Small intestine (tissue), 7 donors: ENCODE measurements around the gene CEP72. TPM values are rescaled to one million over a fixed set of nuclear protein-coding genes. Genes with fewer than 3 reads are reported as not detected.
A peak's percentile ranks its signal among the peaks of the same experiment; 100 is the strongest.
"Not testable (repeated sequence)": the region's sequence is repeated elsewhere in the genome, so short reads cannot be mapped to it uniquely, and the experiment has no call there.

Experiments used
- DNase-seq, 2 donors: peaks; one replicate each; pipeline versions ENCODE4 v3.0.0 to v3.0.0-alpha.2; 2013
- FAIRE-seq: peaks from 2 replicates; lab custom pipeline; 2012; peaks lifted over from hg19 to GRCh38; lab: Jason Lieb, UNC
- H3K27ac ChIP-seq, 3 donors: one replicate each; pipeline ENCODE4 v1.5.1; 2013; ENCODE audit warnings: low read length in 2 of 3, mild to moderate bottlenecking in 2 of 3, control low read depth in 1 of 3, inconsistent platforms in 1 of 3, low read depth in 1 of 3, moderate library complexity in 1 of 3
- H3K27me3 ChIP-seq, 3 donors: one replicate each; pipeline ENCODE4 v1.6.1; 2013; ENCODE audit warnings: low read length in 3 of 3, inconsistent platforms in 1 of 3; ENCODE audit not compliant: control insufficient read depth in 3 of 3, insufficient read depth in 3 of 3
- H3K36me3 ChIP-seq, 3 donors: one replicate each; pipeline ENCODE4 v1.6.1; 2013; ENCODE audit warnings: low read length in 3 of 3, inconsistent platforms in 1 of 3, low read depth in 1 of 3, mild to moderate bottlenecking in 1 of 3, moderate library complexity in 1 of 3; ENCODE audit not compliant: control insufficient read depth in 3 of 3, insufficient read depth in 2 of 3
- H3K4me1 ChIP-seq, 3 donors: one replicate each; pipeline ENCODE4 v1.6.1; 2013; ENCODE audit warnings: low read length in 2 of 3, inconsistent platforms in 1 of 3, low read depth in 1 of 3, mild to moderate bottlenecking in 1 of 3, moderate library complexity in 1 of 3; ENCODE audit not compliant: control insufficient read depth in 3 of 3, insufficient read depth in 2 of 3
- H3K4me3 ChIP-seq, 3 donors: one replicate each; pipeline ENCODE4 v1.5.1; 2013; ENCODE audit warnings: low read length in 3 of 3, control low read depth in 1 of 3, inconsistent platforms in 1 of 3, low read depth in 1 of 3, mild to moderate bottlenecking in 1 of 3, moderate library complexity in 1 of 3
- H3K9me3 ChIP-seq, 2 donors: one replicate each; pipeline ENCODE4 v1.6.1; 2013; ENCODE audit warnings: low read depth in 1 of 2, low read length in 1 of 2; ENCODE audit not compliant: control insufficient read depth in 2 of 2, insufficient read depth in 1 of 2
- WGBS, 3 donors: extraction: QIAGEN DNeasy Blood & Tissue Kit; methylation state at CpG; one replicate each; pipeline ENCODE4 v1.1.7; 2013; 5-methylcytosine and 5-hydroxymethylcytosine counted together
- polyA plus RNA-seq, 4 donors: library from polyadenylated mRNA; stranded (reverse) in 3 of 4; unstranded in 1 of 4; fragments of 200-250 nt in 3 of 4; fragments of 120-200 nt in 1 of 4; gene quantifications; one replicate each; pipeline versions ENCODE4 v1.2.1 to v1.2.3, GENCODE V29; 2013
- donor health status: healthy with polysubstance abuse.
- donor health status: control.
- donor health status: control.
- donor health status: Bipolar disorder and iron deficiency.
- donor health status: healthy.

Gene CEP72
- polyA plus RNA-seq, 4 donors = 0.54 to 9.6 (median 4.9) TPM

- not testable (repeated sequence) for H3K36me3 ChIP-seq, FAIRE-seq, H3K27ac ChIP-seq, H3K4me1 ChIP-seq, H3K9me3 ChIP-seq, H3K4me3 ChIP-seq, H3K27me3 ChIP-seq, DNase-seq
- WGBS, 3 donors = 80 to 100% (median 94%) methylated on average over 1 to 12 of the region's 12 CpGs
These were observed 74.8 kb downstream of the CEP72 start for GRCh38 chr5:686936-687335.

- H3K27ac ChIP-seq, H3K9me3 ChIP-seq, H3K27me3 ChIP-seq, FAIRE-seq, H3K4me3 ChIP-seq, DNase-seq, H3K4me1 ChIP-seq, H3K36me3 ChIP-seq: not testable (repeated sequence)
- WGBS, 3 donors = 85 to 93% (median 89%) methylated on average over 15 to 29 of the region's 30 CpGs
These were observed 76.3 kb downstream of the CEP72 start for GRCh38 chr5:688348-689010.

- H3K27ac ChIP-seq, H3K36me3 ChIP-seq, H3K4me3 ChIP-seq, DNase-seq, H3K4me1 ChIP-seq, H3K27me3 ChIP-seq, H3K9me3 ChIP-seq, FAIRE-seq: not testable (repeated sequence)
- WGBS, 3 donors = no CpG with 5 or more reads among the region's 12 CpGs
These were observed 78.2 kb downstream of the CEP72 start for GRCh38 chr5:690293-690692.

- WGBS, 3 donors = 1% methylated on average over 19 of the region's 23 CpGs; no CpG with 5 or more reads in 2 of the 3 donors
- FAIRE-seq, H3K27ac ChIP-seq: not testable (repeated sequence)
These were observed 78.9 kb downstream of the CEP72 start for GRCh38 chr5:691049-691448.

GRCh38 chr5:691817-692528 is 79.8 kb downstream of the CEP72 start:
- Histone ChIP-seq H3K9me3 (no peaks in the 10 kb centered on the region), H3K36me3 (no peaks in the 10 kb centered on the region), H3K4me3 (peak overlapping the region in 2 of 3 donors; percentile 46 to 69), H3K27me3 (no peaks in the 10 kb centered on the region), H3K27ac (no peak overlapping the region), H3K4me1 (peaks cover 0 to 3% (median 0%) of the 10 kb centered on the region in 3 donors)
- FAIRE-seq = no peak
- WGBS, 3 donors = 13 to 26% (median 17%) methylated on average over 2 of the region's 2 CpGs
- no peak for DNase-seq

More at GRCh38 chr5:691049-691448, 78.9 kb downstream of the CEP72 start:
- H3K4me3 ChIP-seq, H3K36me3 ChIP-seq, H3K27me3 ChIP-seq, H3K9me3 ChIP-seq, DNase-seq, H3K4me1 ChIP-seq: not testable (repeated sequence)

- not testable (repeated sequence) for H3K27me3 ChIP-seq, H3K36me3 ChIP-seq, H3K4me1 ChIP-seq, H3K9me3 ChIP-seq, FAIRE-seq
- DNase-seq = peak; percentile 49 to 53
- H3K27ac ChIP-seq = peak overlapping the region in 1 of 3 donors; percentile 11
- WGBS, 3 donors = 0 to 1% (median 0%) methylated on average over 24 to 41 of the region's 41 CpGs
- peak overlapping the region; percentile 30 to 69 (median 46) for H3K4me3 ChIP-seq
These were observed 80.4 kb downstream of the CEP72 start for GRCh38 chr5:692529-693041.

- not testable (repeated sequence) for H3K9me3 ChIP-seq, H3K36me3 ChIP-seq, FAIRE-seq, H3K27me3 ChIP-seq, H3K4me1 ChIP-seq
- Histone ChIP-seq H3K27ac (peak within 1 kb of the TSS in 2 of 3 donors; percentile 55 to 62), H3K4me3 (peak within 1 kb of the TSS; percentile 30 to 69 (median 46))
- DNase-seq = peak; percentile 92
- 0 to 1% (median 0%) methylated on average over 33 to 104 of the region's 109 CpGs for WGBS, 3 donors
These were observed 81.3 kb downstream of the CEP72 start, which contains the start of gene TPPP for GRCh38 chr5:693271-694041. TPPP (minus strand) TSS chr5:693352; CDS start chr5:678060, 15,292 bp downstream.

- H3K4me1 ChIP-seq, FAIRE-seq, H3K36me3 ChIP-seq, H3K27me3 ChIP-seq, H3K9me3 ChIP-seq, H3K27ac ChIP-seq: not testable (repeated sequence)
- DNase-seq = peak in 1 of 2 donors; percentile 38
- H3K4me3 ChIP-seq = peak overlapping the region in 2 of 3 donors; percentile 18 to 69
- WGBS, 3 donors = 4 to 6% (median 5%) methylated on average over 9 to 19 of the region's 22 CpGs
These were observed 81.9 kb downstream of the CEP72 start for GRCh38 chr5:694042-694431.
